ENCODE data around the gene ACO2.

DNA sequence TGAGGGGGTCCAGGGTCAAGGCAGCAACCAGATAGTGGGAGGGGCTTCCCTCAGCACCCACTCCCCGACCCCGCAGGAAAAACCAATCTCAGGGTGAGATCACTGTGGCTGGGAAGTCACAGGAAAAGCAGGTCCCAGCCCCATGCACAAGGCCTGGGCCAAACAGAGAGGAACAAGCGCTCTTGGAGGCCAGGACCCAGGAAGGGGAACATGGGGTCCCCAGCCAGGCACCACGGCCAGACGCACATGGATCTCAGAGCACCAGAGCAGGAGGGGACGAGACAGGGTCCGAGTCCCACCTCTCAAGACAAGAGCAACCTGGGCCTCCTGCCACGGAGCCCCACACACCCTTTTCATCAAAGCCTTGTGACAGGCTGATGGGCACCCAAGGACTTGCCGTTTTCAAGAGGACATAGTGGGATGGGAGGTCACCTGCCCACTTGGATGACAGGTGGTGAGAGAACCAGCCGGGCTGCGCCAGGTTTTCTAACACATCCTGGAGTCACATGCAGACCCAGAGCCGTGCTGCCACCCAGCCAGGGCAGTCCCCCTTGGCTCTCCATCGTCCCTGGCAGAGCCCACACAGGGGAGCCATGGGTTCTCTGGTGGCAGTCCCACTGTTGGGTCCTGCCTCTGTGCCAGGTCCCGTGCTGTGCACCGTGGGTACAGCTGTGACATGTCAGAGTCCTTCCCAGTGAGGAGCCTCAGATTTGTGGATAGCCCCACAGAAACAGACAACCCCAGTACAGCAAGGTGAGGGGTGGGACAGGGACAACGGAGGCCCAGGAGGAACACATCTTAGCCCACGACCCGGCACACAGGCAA, 62.2 kb downstream of the ACO2 start:
- no peak for TF ChIP-seq POLR2A (IDR thresholded peaks at IDR 0.05)
- TF ChIP-seq, protein P1, sequence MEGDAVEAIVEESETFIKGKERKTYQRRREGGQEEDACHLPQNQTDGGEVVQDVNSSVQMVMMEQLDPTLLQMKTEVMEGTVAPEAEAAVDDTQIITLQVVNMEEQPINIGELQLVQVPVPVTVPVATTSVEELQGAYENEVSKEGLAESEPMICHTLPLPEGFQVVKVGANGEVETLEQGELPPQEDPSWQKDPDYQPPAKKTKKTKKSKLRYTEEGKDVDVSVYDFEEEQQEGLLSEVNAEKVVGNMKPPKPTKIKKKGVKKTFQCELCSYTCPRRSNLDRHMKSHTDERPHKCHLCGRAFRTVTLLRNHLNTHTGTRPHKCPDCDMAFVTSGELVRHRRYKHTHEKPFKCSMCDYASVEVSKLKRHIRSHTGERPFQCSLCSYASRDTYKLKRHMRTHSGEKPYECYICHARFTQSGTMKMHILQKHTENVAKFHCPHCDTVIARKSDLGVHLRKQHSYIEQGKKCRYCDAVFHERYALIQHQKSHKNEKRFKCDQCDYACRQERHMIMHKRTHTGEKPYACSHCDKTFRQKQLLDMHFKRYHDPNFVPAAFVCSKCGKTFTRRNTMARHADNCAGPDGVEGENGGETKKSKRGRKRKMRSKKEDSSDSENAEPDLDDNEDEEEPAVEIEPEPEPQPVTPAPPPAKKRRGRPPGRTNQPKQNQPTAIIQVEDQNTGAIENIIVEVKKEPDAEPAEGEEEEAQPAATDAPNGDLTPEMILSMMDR (IDR thresholded peaks at IDR 0.05): no peak

Measured in body of pancreas (tissue), 4 donors.